ENCODE results near the gene SARDH. TPM values are rescaled to one million over a fixed set of nuclear protein-coding genes. Genes with fewer than 3 reads are reported as not detected.

Gene SARDH
- total RNA-seq, 8 experiments from 2014 or later: 0.20 to 3.4 (median 2.4) TPM

DNA sequence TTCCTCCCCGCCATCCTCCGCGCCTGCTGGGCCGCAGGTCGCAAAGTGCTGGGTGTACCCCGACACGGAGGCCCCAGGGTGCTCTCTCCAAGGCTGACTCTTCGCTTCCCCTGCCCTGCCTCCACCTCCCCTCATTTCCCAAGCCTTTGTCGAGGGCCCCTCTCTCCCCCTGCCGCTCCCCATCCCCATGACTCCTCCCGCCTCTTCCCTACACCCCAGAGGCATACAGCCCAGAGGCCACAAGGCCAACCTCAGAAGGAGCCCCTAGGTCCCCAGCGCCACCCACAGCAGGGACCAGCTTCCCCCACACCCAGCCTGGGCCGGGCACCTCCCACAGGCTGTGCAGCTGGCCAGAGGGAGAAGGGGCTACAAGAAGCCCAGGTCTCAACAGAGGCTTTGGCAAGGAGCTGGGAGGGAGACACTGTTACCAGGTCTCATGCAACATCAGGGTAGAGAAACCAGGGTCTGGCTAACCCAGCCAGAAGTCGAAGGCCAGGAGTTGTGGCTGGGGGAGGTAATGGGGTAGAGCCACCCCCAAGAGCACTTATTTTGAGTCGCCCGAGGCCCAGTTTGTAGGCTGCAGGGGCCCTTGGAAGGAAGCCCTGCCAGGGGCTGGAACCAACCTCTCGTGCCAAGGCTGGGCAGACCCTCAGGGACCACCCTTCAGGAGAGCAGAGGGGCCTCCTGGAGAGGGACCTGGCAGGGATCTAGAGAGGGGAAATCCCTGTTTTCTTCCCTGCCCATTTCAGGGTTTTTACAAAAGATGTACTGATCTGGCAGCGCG is 24.5 kb upstream of the SARDH start:
- WGBS, 10 experiments: 92 to 100% (median 97%) methylated on average over 2 to 7 of the region's 19 CpGs; no CpG with 5 or more reads in 6 of the 10 experiments
- H3K4me3 ChIP-seq: no peak overlapping the region
- ATAC-seq (replicated peaks in 6 of 8): no peak
- peaks cover 0 to 3% of the 10 kb centered on the region in 2 donors for H3K4me1 ChIP-seq (replicated peaks in 1 of 2)
- in situ Hi-C loops (cut with MboI; ENCODE audit: low pct_unique_long_range_greater_than_20kb in 2 of 9, low sequenced_read_pairs in 9 of 9, unreplicated experiment in 9 of 9): no loop called here
- H3K27ac ChIP-seq: no peak overlapping the region

GRCh38 chr9:133761641-133762248 is 23.6 kb upstream of the SARDH start:
- no peak overlapping the region for H3K27ac ChIP-seq
- no peak overlapping the region for H3K4me3 ChIP-seq
- in situ Hi-C loops (cut with MboI; ENCODE audit: low pct_unique_long_range_greater_than_20kb in 2 of 9, low sequenced_read_pairs in 9 of 9, unreplicated experiment in 9 of 9): no loop called here
- H3K4me1 ChIP-seq (replicated peaks in 1 of 2): peaks cover 0 to 3% of the 10 kb centered on the region in 2 donors
- no peak for ATAC-seq (replicated peaks in 6 of 8)
- 84 to 100% (median 99%) methylated on average over 1 to 8 of the region's 11 CpGs; no CpG with 5 or more reads in 2 of the 10 experiments for WGBS, 10 experiments

GRCh38 chr9:133760713-133761290 is 22.6 kb upstream of the SARDH start:
- 67 to 100% (median 80%) methylated on average over 1 to 8 of the region's 11 CpGs; no CpG with 5 or more reads in 6 of the 10 experiments for WGBS, 10 experiments
- Histone ChIP-seq H3K4me3 (no peak overlapping the region), H3K27ac (no peak overlapping the region), H3K4me1 (replicated peaks in 1 of 2) (peaks cover 0 to 3% of the 10 kb centered on the region in 2 donors)
- no peak for ATAC-seq (replicated peaks in 6 of 8)
- in situ Hi-C loops (cut with MboI; ENCODE audit: low pct_unique_long_range_greater_than_20kb in 2 of 9, low sequenced_read_pairs in 9 of 9, unreplicated experiment in 9 of 9): no loop called here

GRCh38 chr9:133759946-133760345 is 21.8 kb upstream of the SARDH start:
- Histone ChIP-seq H3K4me1 (replicated peaks in 1 of 2) (peaks cover 0 to 6% of the 10 kb centered on the region in 2 donors), H3K27ac (no peak overlapping the region), H3K4me3 (no peak overlapping the region)
- in situ Hi-C loops (cut with MboI; ENCODE audit: low pct_unique_long_range_greater_than_20kb in 2 of 9, low sequenced_read_pairs in 9 of 9, unreplicated experiment in 9 of 9): no loop called here
- WGBS, 10 experiments: 92% methylated on average over 2 of the region's 11 CpGs; no CpG with 5 or more reads in 9 of the 10 experiments
- peak in 3 of 8 experiments; percentile 9 to 18 (median 17) for ATAC-seq (replicated peaks in 6 of 8)

- Histone ChIP-seq H3K27ac (peak overlapping the region in 1 of 2 donors; percentile 54), H3K4me3 (no peak overlapping the region), H3K4me1 (replicated peaks in 1 of 2) (peaks cover 5 to 9% of the 10 kb centered on the region in 2 donors)
- in situ Hi-C loops (cut with MboI; ENCODE audit: low pct_unique_long_range_greater_than_20kb in 2 of 9, low sequenced_read_pairs in 9 of 9, unreplicated experiment in 9 of 9): no loop called here
- WGBS, 10 experiments: 0 to 97% (median 75%) methylated on average over 1 to 13 of the region's 32 CpGs; no CpG with 5 or more reads in 2 of the 10 experiments
- peak in 5 of 8 experiments; percentile 31 to 73 (median 47) for ATAC-seq (replicated peaks in 6 of 8)
Observed at GRCh38 chr9:133759146-133759900, 21.2 kb upstream of the SARDH start.

DNA sequence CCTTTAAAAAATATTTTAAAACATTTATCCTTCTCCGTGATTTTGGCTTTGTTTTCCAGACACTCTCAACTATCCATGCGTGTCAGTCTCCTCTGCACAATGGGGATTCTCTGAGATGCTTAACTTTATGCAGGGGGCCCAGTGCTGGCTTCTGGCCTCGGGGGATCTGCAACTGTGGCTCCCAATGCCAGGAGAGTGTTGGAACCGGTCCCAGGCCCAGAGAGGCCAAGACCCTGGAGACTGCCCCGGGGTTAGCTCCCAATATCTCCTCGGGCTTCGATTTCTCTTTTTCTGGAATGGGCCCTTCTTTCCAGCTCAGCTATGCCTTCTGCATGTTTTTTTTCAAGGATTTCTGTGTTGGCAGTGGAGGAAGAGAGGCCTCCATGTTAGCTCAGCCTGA is 20.1 kb upstream of the SARDH start:
- Histone ChIP-seq H3K27ac (no peak overlapping the region), H3K4me3 (no peak overlapping the region), H3K4me1 (replicated peaks in 1 of 2) (peaks cover 7 to 13% of the 10 kb centered on the region in 2 donors)
- ATAC-seq (replicated peaks in 6 of 8): no peak
- in situ Hi-C loops (cut with MboI; ENCODE audit: low pct_unique_long_range_greater_than_20kb in 2 of 9, low sequenced_read_pairs in 9 of 9, unreplicated experiment in 9 of 9): no loop called here
- WGBS, 10 experiments: 72 to 100% (median 80%) methylated on average over 1 to 7 of the region's 7 CpGs; no CpG with 5 or more reads in 1 of the 10 experiments

- peak in 3 of 8 experiments; percentile 39 to 71 (median 57) for ATAC-seq (replicated peaks in 6 of 8)
- peak overlapping the region in 1 of 2 donors; percentile 35 for H3K27ac ChIP-seq
- H3K4me1 ChIP-seq (replicated peaks in 1 of 2): peaks cover 11 to 19% of the 10 kb centered on the region in 2 donors
- no peak overlapping the region for H3K4me3 ChIP-seq
- 37 to 90% (median 54%) methylated on average over 1 to 8 of the region's 9 CpGs for WGBS, 10 experiments
- in situ Hi-C loops (cut with MboI; ENCODE audit: low pct_unique_long_range_greater_than_20kb in 2 of 9, low sequenced_read_pairs in 9 of 9, unreplicated experiment in 9 of 9): no loop called here
Observed at GRCh38 chr9:133754688-133755227, 16.6 kb upstream of the SARDH start.

GRCh38 chr9:133754187-133754586 is 16.0 kb upstream of the SARDH start:
- ATAC-seq (replicated peaks in 6 of 8): no peak
- in situ Hi-C loops (cut with MboI; ENCODE audit: low pct_unique_long_range_greater_than_20kb in 2 of 9, low sequenced_read_pairs in 9 of 9, unreplicated experiment in 9 of 9): no loop called here
- 35 to 100% (median 93%) methylated on average over 2 to 6 of the region's 6 CpGs; no CpG with 5 or more reads in 3 of the 10 experiments for WGBS, 10 experiments
- no peak overlapping the region for H3K4me3 ChIP-seq
- H3K27ac ChIP-seq: peak overlapping the region in 1 of 2 donors; percentile 5
- peaks cover 11 to 17% of the 10 kb centered on the region in 2 donors for H3K4me1 ChIP-seq (replicated peaks in 1 of 2)

- no peak for ATAC-seq (replicated peaks in 6 of 8)
- in situ Hi-C loops (cut with MboI; ENCODE audit: low pct_unique_long_range_greater_than_20kb in 2 of 9, low sequenced_read_pairs in 9 of 9, unreplicated experiment in 9 of 9): no loop called here
- H3K4me3 ChIP-seq: no peak overlapping the region
- WGBS, 10 experiments: 40 to 100% (median 88%) methylated on average over 2 to 7 of the region's 9 CpGs
- no peak overlapping the region for H3K27ac ChIP-seq
- H3K4me1 ChIP-seq (replicated peaks in 1 of 2): peaks cover 11 to 16% of the 10 kb centered on the region in 2 donors
Observed at GRCh38 chr9:133752739-133753446, 14.7 kb upstream of the SARDH start.

DNA sequence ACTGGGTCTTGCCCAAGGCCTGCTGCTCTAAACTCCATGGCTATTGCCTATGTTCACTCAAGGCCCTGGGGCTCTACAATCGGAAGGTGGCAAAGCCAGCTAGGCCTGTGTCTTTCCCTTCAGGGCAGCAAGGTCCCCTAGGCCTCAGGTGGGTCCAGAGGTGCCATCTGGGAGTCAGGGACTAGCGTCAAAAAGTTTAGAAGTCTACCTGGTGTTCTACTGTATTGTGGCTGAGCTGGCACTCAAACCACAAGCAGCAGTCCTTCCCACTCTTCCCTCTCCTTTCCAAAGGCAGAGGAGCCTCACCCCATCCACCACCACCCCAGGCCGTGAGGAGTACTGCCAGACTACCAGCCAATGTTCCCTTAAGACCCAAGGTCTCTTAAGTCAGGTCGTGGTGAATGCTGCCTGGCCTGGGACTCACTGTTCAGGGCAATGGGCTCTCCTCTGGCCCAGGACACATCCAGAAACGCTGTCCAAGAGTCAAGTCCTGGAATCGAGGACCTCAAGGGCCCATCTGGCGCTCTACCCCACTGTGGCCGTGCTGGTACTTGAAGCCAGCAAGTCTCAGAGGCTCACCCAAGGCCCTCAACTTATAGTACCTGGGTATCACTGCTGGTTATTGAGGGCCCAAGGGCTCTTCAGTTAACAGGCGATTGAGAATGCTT is 13.0 kb upstream of the SARDH start:
- ATAC-seq (replicated peaks in 6 of 8): no peak
- H3K27ac ChIP-seq: no peak overlapping the region
- peaks cover 11 to 16% of the 10 kb centered on the region in 2 donors for H3K4me1 ChIP-seq (replicated peaks in 1 of 2)
- WGBS, 10 experiments: 50 to 100% (median 87%) methylated on average over 2 to 4 of the region's 9 CpGs; no CpG with 5 or more reads in 1 of the 10 experiments
- in situ Hi-C loops (cut with MboI; ENCODE audit: low pct_unique_long_range_greater_than_20kb in 2 of 9, low sequenced_read_pairs in 9 of 9, unreplicated experiment in 9 of 9): no loop called here
- no peak overlapping the region for H3K4me3 ChIP-seq

- ATAC-seq (replicated peaks in 6 of 8): no peak
- Histone ChIP-seq H3K4me1 (replicated peaks in 1 of 2) (peaks cover 4 to 6% of the 10 kb centered on the region in 2 donors), H3K27ac (no peak overlapping the region), H3K4me3 (no peak overlapping the region)
- in situ Hi-C loops (cut with MboI; ENCODE audit: low pct_unique_long_range_greater_than_20kb in 2 of 9, low sequenced_read_pairs in 9 of 9, unreplicated experiment in 9 of 9): loop anchor here in 1 of 9 experiments (25.0 kb wide), 1 partner anchor 210 kb away; the partner anchor contains the start of gene ADAMTSL2
Observed at GRCh38 chr9:133747309-133747708, 9.2 kb upstream of the SARDH start.
